ENCODE measurements around the gene CEND1.
A peak's percentile ranks its signal among the peaks of the same experiment; 100 is the strongest.

The CEND1 gene

DNA sequence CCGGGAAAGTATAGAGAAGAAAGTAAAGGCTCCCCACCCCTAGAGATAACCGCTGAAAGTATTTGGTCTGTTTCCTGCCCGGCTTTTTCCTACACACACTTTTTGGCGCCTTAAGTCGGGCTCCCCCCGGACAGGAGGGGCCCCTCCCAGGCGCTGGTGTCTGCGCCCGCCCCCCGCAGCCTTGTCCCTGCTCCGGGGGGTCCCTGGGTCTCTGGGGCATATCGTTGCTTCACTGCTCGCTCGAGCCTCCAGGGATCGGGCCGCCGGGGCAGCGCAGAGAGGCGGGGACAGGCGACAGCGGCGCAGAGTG, 36.9 kb upstream of the CEND1 start:
- peak overlapping the region; percentile 51 for H3K4me3 ChIP-seq (ENCODE audit: low read depth, low read length)
- no peak overlapping the region for H3K27ac ChIP-seq (ENCODE audit: low read depth, low read length)

DNA sequence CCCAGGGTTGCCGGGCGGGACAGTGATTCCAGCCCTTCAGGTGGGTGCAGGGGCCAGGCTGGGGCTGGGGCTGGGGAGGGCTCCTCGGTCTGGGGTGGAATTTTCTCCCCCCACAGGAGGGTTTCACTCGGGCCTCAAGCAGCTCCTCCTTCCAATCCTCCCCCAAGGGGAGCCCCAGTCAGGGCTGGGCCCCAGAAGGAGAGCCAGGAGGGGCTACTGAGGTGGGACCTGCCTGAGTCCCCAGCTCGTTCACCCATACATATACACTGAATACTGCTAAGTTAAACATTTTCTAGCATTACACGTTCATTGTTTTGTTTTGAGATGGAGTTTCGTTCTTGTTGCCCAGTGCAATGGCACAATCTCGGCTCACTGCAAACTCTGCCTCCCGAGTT, 36.3 kb upstream of the CEND1 start:
- H3K4me1 ChIP-seq (ENCODE audit: control insufficient read depth, insufficient read depth, low read length): peaks cover 35% of the 10 kb centered on the region
- peaks cover 61% of the 10 kb centered on the region for H3K27me3 ChIP-seq (ENCODE audit: control insufficient read depth, insufficient read depth, low read length)
- peak overlapping the region; percentile 51; the same call in 1 of the 2 replicates for H3K4me3 ChIP-seq (ENCODE audit: low read depth, low read length)
- H3K27ac ChIP-seq (ENCODE audit: low read depth, low read length): no peak overlapping the region
- no peak overlapping the region for H3K9ac ChIP-seq (ENCODE audit: low read length)
- peaks cover 16% of the 10 kb centered on the region; the same call in 1 of the 2 replicates for H3K36me3 ChIP-seq (ENCODE audit: control insufficient read depth, insufficient read depth, low read length)
- no peaks in the 10 kb centered on the region for H3K9me3 ChIP-seq (ENCODE audit: control insufficient read depth, insufficient read depth, low read depth, low read length)

More for the DNA sequence above, 36.9 kb upstream of the CEND1 start:
- Histone ChIP-seq H3K9me3 (ENCODE audit: control insufficient read depth, insufficient read depth, low read depth, low read length) (no peaks in the 10 kb centered on the region), H3K36me3 (ENCODE audit: control insufficient read depth, insufficient read depth, low read length) (peaks cover 15% of the 10 kb centered on the region; the same call in 1 of the 2 replicates), H3K4me1 (ENCODE audit: control insufficient read depth, insufficient read depth, low read length) (peaks cover 41% of the 10 kb centered on the region), H3K27me3 (ENCODE audit: control insufficient read depth, insufficient read depth, low read length) (peaks cover 67% of the 10 kb centered on the region), H3K9ac (ENCODE audit: low read length) (no peak overlapping the region)

DNA sequence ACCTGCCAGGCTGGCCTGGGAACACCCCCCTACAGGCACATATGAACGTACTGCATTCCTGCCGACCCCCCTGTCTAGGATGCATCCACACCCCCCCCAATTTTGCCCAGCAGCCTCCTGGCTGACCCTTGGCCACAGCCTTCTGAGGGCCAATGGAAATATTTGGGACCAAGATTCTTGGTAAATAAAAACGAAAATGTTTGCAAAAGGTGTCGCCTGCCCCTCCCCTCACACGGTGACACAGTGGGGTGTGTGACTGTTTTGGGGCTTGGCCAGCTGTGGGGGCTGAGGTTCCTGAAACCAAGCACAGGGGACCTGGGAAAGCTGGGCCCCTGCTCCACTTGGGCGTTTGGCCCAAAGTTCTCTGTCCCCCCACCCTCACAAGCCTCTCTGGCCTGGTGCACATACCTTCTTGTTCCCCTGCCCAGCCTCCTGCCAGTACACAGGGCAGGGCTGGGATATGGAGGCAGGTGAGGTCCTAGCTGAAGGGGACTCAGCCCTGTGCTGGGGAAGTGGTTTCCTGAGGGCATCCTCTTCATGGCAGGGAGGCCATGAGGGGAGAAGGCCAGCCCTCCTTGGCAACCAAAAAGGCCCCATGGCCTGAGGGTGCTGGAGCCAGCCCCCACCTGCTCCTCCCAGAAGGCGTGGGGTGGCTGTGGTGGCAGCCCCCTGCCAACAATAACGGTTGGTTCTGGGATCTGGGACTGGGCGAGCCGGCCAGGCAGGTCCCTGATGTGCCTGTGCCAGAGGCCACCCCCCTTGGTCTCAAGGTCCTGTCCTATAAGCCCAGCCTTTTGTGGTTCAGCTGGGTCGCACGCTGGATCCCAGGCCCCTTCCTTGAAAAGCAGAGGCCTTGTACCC, 35.7 kb upstream of the CEND1 start:
- H3K9me3 ChIP-seq (ENCODE audit: control insufficient read depth, insufficient read depth, low read depth, low read length): no peaks in the 10 kb centered on the region
- peaks cover 30% of the 10 kb centered on the region for H3K4me1 ChIP-seq (ENCODE audit: control insufficient read depth, insufficient read depth, low read length)
- peaks cover 16% of the 10 kb centered on the region; the same call in 1 of the 2 replicates for H3K36me3 ChIP-seq (ENCODE audit: control insufficient read depth, insufficient read depth, low read length)
- H3K27ac ChIP-seq (ENCODE audit: low read depth, low read length): no peak overlapping the region
- no peak overlapping the region for H3K4me3 ChIP-seq (ENCODE audit: low read depth, low read length)
- no peak overlapping the region for H3K9ac ChIP-seq (ENCODE audit: low read length)
- H3K27me3 ChIP-seq (ENCODE audit: control insufficient read depth, insufficient read depth, low read length): peaks cover 55% of the 10 kb centered on the region

DNA sequence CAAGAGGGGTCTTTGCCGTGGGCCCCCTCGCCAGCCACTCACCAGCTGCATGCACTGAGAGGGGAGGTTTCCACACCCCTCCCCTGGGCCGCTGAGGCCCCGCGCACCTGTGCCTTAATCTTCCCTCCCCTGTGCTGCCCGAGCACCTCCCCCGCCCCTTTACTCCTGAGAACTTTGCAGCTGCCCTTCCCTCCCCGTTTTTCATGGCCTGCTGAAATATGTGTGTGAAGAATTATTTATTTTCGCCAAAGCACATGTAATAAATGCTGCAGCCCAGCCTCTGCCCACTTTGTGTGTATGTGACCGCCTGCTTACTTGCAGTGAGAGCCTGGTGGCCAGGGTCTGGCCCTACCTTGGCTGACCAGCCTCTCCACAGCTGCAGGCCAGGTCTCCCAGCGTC, 35.1 kb upstream of the CEND1 start:
- Histone ChIP-seq H3K36me3 (ENCODE audit: control insufficient read depth, insufficient read depth, low read length) (peaks cover 16% of the 10 kb centered on the region; the same call in 1 of the 2 replicates), H3K4me1 (ENCODE audit: control insufficient read depth, insufficient read depth, low read length) (peaks cover 26% of the 10 kb centered on the region), H3K27me3 (ENCODE audit: control insufficient read depth, insufficient read depth, low read length) (peaks cover 49% of the 10 kb centered on the region), H3K9me3 (ENCODE audit: control insufficient read depth, insufficient read depth, low read depth, low read length) (no peaks in the 10 kb centered on the region), H3K9ac (ENCODE audit: low read length) (no peak overlapping the region), H3K4me3 (ENCODE audit: low read depth, low read length) (no peak overlapping the region), H3K27ac (ENCODE audit: low read depth, low read length) (no peak overlapping the region)

DNA sequence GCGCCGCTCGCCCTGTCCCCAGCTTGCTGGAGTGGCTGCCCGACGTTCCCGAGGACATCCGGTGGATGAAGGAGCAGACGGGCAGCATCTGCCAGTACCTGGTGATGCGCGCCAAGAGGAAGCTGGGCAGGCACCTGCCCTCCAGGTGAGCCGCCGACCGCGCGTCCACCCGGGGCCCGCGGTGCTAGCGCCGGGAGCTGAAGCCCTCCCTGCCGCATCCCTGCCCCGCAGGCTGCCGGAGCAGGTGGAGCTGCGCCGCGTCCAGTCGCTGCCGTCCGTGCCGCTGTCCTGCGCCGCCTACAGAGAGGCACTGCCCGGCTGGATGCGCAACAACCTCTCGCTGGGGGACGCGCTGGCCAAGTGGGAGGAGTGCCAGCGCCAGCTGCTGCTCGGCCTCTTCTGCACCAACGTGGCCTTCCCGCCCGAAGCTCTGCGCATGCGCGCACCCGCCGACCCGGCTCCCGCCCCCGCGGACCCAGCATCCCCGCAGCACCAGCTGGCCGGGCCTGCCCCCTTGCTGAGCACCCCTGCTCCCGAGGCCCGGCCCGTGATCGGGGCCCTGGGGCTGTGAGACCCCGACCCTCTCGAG, 34.5 kb upstream of the CEND1 start:
- peaks cover 16% of the 10 kb centered on the region; the same call in 1 of the 2 replicates for H3K36me3 ChIP-seq (ENCODE audit: control insufficient read depth, insufficient read depth, low read length)
- no peak overlapping the region for H3K9ac ChIP-seq (ENCODE audit: low read length)
- peaks cover 21% of the 10 kb centered on the region for H3K4me1 ChIP-seq (ENCODE audit: control insufficient read depth, insufficient read depth, low read length)
- no peak overlapping the region for H3K27ac ChIP-seq (ENCODE audit: low read depth, low read length)
- H3K4me3 ChIP-seq (ENCODE audit: low read depth, low read length): peak overlapping the region; percentile 14; the same call in 1 of the 2 replicates
- H3K9me3 ChIP-seq (ENCODE audit: control insufficient read depth, insufficient read depth, low read depth, low read length): no peaks in the 10 kb centered on the region
- peaks cover 43% of the 10 kb centered on the region for H3K27me3 ChIP-seq (ENCODE audit: control insufficient read depth, insufficient read depth, low read length)

DNA sequence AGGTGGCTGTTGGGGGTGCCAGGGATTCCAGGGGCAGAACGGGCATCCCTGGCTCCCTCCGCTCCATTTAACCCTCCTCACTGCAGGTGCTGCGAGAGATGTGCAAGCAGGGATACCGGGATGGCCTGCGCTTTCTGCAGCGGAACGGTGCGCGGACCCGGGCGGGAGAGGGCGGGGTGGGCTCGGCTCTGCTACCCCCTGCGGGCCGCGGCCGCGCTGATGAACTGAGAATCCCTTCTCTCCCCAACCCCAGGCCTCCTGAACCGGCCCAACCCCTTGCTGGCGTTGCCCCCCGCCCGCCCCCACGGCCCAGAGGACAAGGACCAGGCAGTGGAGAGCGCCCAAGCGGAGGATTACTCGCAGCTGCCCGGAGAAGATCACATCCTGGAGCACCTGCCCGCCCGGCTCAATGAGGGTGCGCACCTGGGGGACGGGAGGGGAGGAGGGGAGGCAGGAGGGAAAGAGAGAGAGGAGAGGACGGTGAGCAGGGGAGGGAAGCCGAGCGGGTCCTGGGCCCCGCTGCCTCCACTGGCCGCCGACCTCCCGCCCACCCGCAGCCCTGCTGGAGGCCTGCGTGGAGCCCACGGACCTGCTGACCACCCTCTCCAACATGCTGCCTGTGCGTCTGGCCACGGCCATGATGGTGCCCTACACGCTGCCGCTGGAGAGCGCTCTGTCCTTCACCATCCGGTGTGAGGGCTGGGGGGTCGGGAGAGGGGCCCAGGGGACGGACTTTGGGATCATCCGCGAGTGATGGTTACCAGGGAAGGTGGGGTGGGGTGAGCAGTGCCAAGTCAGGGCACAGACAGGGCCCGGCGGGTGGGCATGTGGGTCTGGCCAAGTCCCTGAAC, 33.8 kb upstream of the CEND1 start:
- no peak overlapping the region for H3K9ac ChIP-seq (ENCODE audit: low read length)
- H3K27ac ChIP-seq (ENCODE audit: low read depth, low read length): no peak overlapping the region

DNA sequence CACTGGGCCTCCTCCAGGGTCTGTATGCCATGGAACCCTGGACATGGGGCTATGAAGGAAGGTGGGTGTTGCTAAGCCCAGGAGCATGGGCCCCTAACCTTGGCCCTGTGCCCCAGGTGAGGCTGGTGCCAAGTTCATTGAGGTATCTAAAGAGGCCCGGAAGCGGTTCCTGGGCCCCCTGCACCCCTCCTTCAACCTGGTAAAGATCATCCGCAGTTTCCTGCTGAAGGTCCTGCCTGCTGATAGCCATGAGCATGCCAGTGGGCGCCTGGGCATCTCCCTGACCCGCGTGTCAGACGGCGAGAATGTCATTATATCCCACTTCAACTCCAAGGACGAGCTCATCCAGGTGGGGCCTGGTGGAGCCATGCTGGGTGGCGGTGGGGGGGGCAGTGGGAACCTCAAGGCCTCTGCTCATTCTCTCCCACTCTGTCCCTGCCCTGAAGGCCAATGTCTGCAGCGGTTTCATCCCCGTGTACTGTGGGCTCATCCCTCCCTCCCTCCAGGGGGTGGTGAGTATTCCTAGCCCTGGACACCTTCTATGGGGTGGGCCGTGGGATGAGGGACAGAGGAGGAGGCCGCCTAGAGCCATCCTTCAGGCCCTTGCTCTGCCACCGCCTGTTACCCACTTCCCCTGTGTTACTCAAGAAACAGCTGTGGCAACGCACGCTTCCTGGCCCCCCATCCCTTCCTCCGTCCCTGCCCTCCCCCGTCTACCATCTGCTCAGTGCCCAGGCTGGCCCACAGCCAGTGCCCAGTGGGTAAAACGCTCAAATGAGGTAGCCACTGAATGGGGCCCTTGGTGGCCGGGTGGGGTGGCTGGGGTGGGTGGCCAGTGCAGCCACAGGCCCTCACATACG, 31.9 kb upstream of the CEND1 start:
- Histone ChIP-seq H3K27ac (ENCODE audit: low read depth, low read length) (no peak overlapping the region), H3K4me3 (ENCODE audit: low read depth, low read length) (no peak overlapping the region), H3K36me3 (ENCODE audit: control insufficient read depth, insufficient read depth, low read length) (peaks cover 16% of the 10 kb centered on the region; the same call in 1 of the 2 replicates), H3K27me3 (ENCODE audit: control insufficient read depth, insufficient read depth, low read length) (peaks cover 17% of the 10 kb centered on the region; the same call in 1 of the 2 replicates), H3K9ac (ENCODE audit: low read length) (no peak overlapping the region), H3K4me1 (ENCODE audit: control insufficient read depth, insufficient read depth, low read length) (peaks cover 10% of the 10 kb centered on the region), H3K9me3 (ENCODE audit: control insufficient read depth, insufficient read depth, low read depth, low read length) (no peaks in the 10 kb centered on the region)

More for the DNA sequence above, 33.8 kb upstream of the CEND1 start:
- Histone ChIP-seq H3K36me3 (ENCODE audit: control insufficient read depth, insufficient read depth, low read length) (peaks cover 16% of the 10 kb centered on the region; the same call in 1 of the 2 replicates), H3K4me3 (ENCODE audit: low read depth, low read length) (no peak overlapping the region; the same call in 1 of the 2 replicates), H3K4me1 (ENCODE audit: control insufficient read depth, insufficient read depth, low read length) (peaks cover 19% of the 10 kb centered on the region), H3K9me3 (ENCODE audit: control insufficient read depth, insufficient read depth, low read depth, low read length) (no peaks in the 10 kb centered on the region), H3K27me3 (ENCODE audit: control insufficient read depth, insufficient read depth, low read length) (peaks cover 36% of the 10 kb centered on the region)

DNA sequence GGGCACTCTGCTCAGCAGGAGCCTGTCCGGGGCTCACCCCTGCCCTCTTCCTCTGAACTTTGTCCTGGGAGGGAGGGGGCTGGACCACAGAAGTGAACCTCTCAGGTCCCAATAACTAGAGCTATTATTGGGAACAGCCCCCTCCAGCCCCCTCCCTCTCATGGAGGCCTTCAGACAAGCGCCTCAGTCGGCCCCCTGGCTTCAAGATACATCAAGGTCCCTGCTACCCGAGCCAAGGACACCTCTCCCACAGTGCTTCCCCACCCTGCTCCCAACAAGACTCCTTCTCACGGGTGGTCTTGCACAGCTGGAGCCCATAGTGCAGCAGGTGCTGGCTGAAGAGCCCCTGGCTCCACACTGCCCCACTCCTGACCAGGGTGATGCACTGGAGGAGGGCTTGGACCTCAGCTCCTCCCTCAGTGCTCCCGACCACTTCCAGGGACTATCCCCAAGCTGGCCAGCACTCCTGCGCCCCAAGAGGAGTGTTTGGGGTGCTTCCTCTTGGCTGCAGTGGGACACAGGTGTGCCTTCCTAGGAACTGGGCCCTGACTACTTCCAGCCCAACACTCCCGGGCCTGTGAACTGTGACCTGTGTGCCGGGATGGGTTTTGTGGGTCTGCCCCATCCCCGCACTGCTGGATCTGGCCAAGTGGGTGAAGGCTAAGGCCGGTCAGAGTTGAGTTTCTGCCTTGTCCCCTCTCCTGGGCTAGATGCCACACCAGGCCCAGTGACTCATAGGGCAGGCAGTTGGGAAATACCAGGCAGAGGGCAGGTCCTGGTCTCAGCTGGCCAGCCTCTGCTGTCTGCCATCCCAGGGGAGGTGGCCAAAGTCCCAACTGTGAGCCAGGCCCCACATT, 31.0 kb upstream of the CEND1 start:
- Histone ChIP-seq H3K36me3 (ENCODE audit: control insufficient read depth, insufficient read depth, low read length) (peaks cover 16% of the 10 kb centered on the region; the same call in 1 of the 2 replicates), H3K4me1 (ENCODE audit: control insufficient read depth, insufficient read depth, low read length) (peaks cover 10% of the 10 kb centered on the region), H3K27ac (ENCODE audit: low read depth, low read length) (no peak overlapping the region), H3K9me3 (ENCODE audit: control insufficient read depth, insufficient read depth, low read depth, low read length) (no peaks in the 10 kb centered on the region), H3K27me3 (ENCODE audit: control insufficient read depth, insufficient read depth, low read length) (peaks cover 9% of the 10 kb centered on the region; the same call in 1 of the 2 replicates), H3K4me3 (ENCODE audit: low read depth, low read length) (peak overlapping the region; percentile 86), H3K9ac (ENCODE audit: low read length) (no peak overlapping the region)

DNA sequence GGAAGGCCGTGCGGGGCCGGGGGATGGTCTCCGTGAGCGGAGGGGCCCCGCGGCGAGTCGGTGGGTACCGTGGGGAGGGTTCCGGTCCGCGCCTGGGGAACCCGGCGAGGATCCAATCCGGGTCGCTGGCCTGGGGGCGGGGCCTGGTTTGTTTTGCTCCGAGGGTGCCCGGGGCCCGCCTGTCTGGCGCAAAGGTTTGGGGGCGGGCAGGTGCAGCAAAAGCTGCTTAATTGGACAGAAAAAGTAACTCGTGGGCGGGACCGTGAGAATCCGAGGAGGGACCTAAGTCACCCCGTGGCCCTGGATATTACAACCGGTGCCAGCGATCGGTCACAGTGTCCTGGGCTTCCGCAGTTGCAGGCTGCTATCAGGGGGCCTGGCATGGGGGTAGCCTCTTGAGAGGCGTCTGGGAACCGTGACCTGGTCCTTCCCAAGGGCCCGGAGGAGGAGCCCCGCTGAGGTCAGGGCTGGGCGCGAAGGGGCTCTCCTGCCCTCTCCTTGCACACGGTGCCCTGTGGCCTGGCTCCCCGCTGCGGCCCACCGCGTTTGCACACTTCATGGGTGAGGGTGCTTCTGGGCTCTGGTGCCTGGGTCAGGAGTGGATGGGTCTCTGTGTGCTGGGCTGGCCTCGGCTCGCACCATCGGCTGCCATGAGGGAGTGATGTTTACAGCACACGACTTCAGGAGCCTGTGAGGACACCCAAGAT, 30.2 kb upstream of the CEND1 start:
- H3K4me3 ChIP-seq (ENCODE audit: low read depth, low read length): peak overlapping the region; percentile 86
- peaks cover under 1% of the 10 kb centered on the region; the same call in 1 of the 2 replicates for H3K27me3 ChIP-seq (ENCODE audit: control insufficient read depth, insufficient read depth, low read length)
- peaks cover 16% of the 10 kb centered on the region; the same call in 1 of the 2 replicates for H3K36me3 ChIP-seq (ENCODE audit: control insufficient read depth, insufficient read depth, low read length)
- H3K9me3 ChIP-seq (ENCODE audit: control insufficient read depth, insufficient read depth, low read depth, low read length): no peaks in the 10 kb centered on the region
- peak overlapping the region; percentile 34 for H3K9ac ChIP-seq (ENCODE audit: low read length)
- no peak overlapping the region for H3K27ac ChIP-seq (ENCODE audit: low read depth, low read length)
- peaks cover 10% of the 10 kb centered on the region for H3K4me1 ChIP-seq (ENCODE audit: control insufficient read depth, insufficient read depth, low read length)

Data from HUES6 (cell line).